Measurements from ENCODE around the gene SLC6A4.
"Not testable (repeated sequence)": the region's sequence is repeated elsewhere in the genome, so short reads cannot be mapped to it uniquely, and the experiment has no call there.

DNA sequence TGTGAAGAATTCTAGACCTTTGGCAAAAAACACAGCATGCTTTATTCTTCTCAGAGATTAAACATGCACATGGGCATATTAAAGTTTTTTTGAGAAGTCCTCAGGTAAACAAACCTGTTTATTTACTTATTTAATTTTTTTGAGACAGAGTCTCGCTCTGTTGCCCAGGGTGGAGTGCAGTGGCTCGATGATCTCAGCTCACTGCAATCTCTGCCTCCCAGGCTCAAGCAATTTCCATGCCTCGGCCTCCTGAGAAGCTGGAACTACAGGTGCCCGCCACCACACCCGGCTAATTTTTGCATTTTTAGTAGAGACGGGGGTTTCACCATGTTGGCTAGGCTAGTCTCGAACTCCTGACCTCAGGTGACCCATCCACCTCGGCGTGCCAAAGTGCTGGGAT, 34.8 kb downstream of the SLC6A4 start:
- TF ChIP-seq POLR2A (IDR thresholded peaks at IDR 0.05; ENCODE audit: control extremely low read depth in 1 of 2, low read depth in 2 of 2, low read length in 2 of 2); GABPA (IDR thresholded peaks at IDR 0.05; ENCODE audit: borderline replicate concordance, insufficient read depth, low read length); EGR1 (IDR thresholded peaks at IDR 0.05; ENCODE audit: borderline replicate concordance, low read depth, low read length); CTCF (IDR thresholded peaks at IDR 0.05; ENCODE audit: control extremely low read depth in 1 of 3, insufficient read depth in 1 of 3, low read depth in 1 of 3, low read length in 3 of 3); RBBP5 (IDR thresholded peaks at IDR 0.05; ENCODE audit: borderline replicate concordance, low read depth, low read length); TBP (IDR thresholded peaks at IDR 0.05; ENCODE audit: low read depth, low read length); ASH2L (IDR thresholded peaks at IDR 0.05; ENCODE audit: low read length): not testable (repeated sequence)

All from H1 (cell line).